Fibroblast of villous mesenchyme (primary cell): ENCODE results near the gene NDUFB10. TPM values are rescaled to one million over a fixed set of nuclear protein-coding genes. Genes with fewer than 3 reads are reported as not detected.

Experiments
- DNase-seq: peaks from one replicate; pipeline ENCODE4 v3.0.0-alpha.2; 2010; ENCODE audit warnings: low read depth
- H3K4me3 ChIP-seq: 2 replicates; pipeline ENCODE4 v1.5.1; 2011; ENCODE audit warnings: low read depth, mild to moderate bottlenecking, low read length
- CTCF ChIP-seq: IDR thresholded peaks from 2 replicates; pipeline ENCODE4 v1.5.1; 2012; ENCODE audit warnings: low read depth, mild to moderate bottlenecking, low read length; ENCODE audit not compliant: insufficient read depth
- total RNA-seq: library from RNA; depleted of rRNA; stranded (reverse); fragments of >200 nt; gene quantifications from 2 replicates; pipeline ENCODE4 v1.2.3, GENCODE V29; 2012

The NDUFB10 gene
- total RNA-seq, 1 donor = 87.2 TPM

- TF ChIP-seq CTCF = no peak
- H3K4me3 ChIP-seq = no peak overlapping the region
- DNase-seq = peak; percentile 40
Measured at GRCh38 chr16:1998360-1998835, 39.1 kb downstream of the NDUFB10 start.

- no peak for TF ChIP-seq CTCF
- no peak for DNase-seq
- no peak overlapping the region for H3K4me3 ChIP-seq
Measured at GRCh38 chr16:1998852-1999801, 39.8 kb downstream of the NDUFB10 start.

GRCh38 chr16:1999866-2000514 is 40.7 kb downstream of the NDUFB10 start:
- H3K4me3 ChIP-seq = no peak overlapping the region
- DNase-seq = no peak
- TF ChIP-seq CTCF = no peak

- DNase-seq = no peak
- H3K4me3 ChIP-seq = no peak overlapping the region
- no peak for TF ChIP-seq CTCF
Measured at GRCh38 chr16:2001035-2001434, 41.7 kb downstream of the NDUFB10 start.

GRCh38 chr16:2001456-2002355 is 42.4 kb downstream of the NDUFB10 start:
- no peak for TF ChIP-seq CTCF
- DNase-seq = no peak
- no peak overlapping the region for H3K4me3 ChIP-seq
